ENCODE results near the gene WASF1. TPM values are rescaled to one million over a fixed set of nuclear protein-coding genes. Genes with fewer than 3 reads are reported as not detected.
"Not testable (repeated sequence)": the region's sequence is repeated elsewhere in the genome, so short reads cannot be mapped to it uniquely, and the experiment has no call there.

WASF1 gene
- total and polyA plus RNA-seq, 10 donors, result 1.2 to 8.8 (median 3.0) TPM

DNA sequence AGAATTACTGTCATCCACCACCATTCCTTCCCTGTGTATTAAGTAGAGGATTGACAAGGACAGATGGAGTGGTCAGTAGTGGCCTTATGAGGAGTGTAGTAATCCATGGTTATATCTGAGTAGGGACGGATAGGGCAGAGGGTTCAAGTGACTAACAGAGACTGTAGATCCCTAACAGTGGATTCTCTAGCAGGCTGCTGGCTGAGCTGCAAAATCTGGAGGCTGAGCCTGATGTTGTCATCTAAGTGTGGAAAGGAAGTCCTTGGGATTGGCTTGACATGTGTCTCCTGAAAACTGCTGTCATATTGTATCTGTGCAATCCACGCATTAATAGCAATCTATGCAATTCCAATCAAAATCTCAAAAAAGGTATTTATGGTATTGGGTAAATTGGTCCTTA, 94.2 kb downstream of the WASF1 start:
- intact Hi-C loops (cut with DNase I; ENCODE audit: low total_unique reads), result no loop called here
- TF ChIP-seq, protein P1, sequence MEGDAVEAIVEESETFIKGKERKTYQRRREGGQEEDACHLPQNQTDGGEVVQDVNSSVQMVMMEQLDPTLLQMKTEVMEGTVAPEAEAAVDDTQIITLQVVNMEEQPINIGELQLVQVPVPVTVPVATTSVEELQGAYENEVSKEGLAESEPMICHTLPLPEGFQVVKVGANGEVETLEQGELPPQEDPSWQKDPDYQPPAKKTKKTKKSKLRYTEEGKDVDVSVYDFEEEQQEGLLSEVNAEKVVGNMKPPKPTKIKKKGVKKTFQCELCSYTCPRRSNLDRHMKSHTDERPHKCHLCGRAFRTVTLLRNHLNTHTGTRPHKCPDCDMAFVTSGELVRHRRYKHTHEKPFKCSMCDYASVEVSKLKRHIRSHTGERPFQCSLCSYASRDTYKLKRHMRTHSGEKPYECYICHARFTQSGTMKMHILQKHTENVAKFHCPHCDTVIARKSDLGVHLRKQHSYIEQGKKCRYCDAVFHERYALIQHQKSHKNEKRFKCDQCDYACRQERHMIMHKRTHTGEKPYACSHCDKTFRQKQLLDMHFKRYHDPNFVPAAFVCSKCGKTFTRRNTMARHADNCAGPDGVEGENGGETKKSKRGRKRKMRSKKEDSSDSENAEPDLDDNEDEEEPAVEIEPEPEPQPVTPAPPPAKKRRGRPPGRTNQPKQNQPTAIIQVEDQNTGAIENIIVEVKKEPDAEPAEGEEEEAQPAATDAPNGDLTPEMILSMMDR (IDR thresholded peaks at IDR 0.05 in 8 of 11, conservative IDR thresholded peaks at IDR 0.05 in 3 of 11), result no peak
- TF ChIP-seq POLR2AphosphoS5 (IDR thresholded peaks at IDR 0.05) (no peak), POLR2A (IDR thresholded peaks at IDR 0.05) (no peak)
- Histone ChIP-seq H3K4me3 (no peak overlapping the region), H3K36me3 (no peaks in the 10 kb centered on the region), H3K9me3 (no peaks in the 10 kb centered on the region), H3K27ac (no peak overlapping the region), H3K27me3 (replicated peaks in 1 of 7) (no peaks in the 10 kb centered on the region), H3K4me1 (no peaks in the 10 kb centered on the region)
- 78 to 99% (median 88%) methylated on average over 2 of the region's 2 CpGs for WGBS, 5 donors
- DNase-seq, result no peak

DNA sequence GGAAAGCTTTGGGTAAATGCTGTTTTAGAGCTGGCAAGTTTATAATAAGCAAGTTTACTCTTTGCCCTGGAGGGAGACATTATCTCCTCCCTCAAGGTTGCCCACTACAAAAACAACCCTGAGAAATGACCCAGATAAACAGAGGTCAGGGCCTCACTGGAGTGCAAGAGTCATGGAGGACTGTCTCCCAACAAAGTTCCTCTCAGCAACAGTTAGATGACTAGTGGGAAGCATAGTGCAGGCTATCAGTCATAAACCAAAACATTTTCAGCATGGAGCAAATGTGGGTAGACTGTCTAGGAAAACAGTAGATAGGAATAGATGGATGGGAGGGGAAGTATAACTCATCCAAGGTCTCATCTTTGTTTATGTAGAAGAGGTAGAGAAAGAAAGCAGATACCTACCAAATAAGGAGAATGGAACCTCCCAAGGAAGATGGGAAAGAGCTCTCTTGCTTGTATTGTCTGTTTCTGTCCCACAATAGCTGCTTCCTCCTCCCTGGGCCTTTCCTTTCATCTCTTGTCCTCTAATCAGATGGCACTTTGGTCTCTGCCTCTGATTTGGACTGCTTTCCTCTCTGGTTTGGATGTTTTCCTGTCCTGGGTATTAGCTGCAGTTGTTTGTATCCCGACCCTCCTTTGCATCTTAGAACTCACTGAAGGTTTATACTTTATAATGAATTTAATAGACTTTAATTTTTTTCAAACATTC, 95.4 kb downstream of the WASF1 start:
- H3K27ac ChIP-seq, result no peak overlapping the region
- no peak for DNase-seq
- no peaks in the 10 kb centered on the region for H3K4me1 ChIP-seq
- intact Hi-C loops (cut with DNase I; ENCODE audit: low total_unique reads), result no loop called here
- H3K36me3 ChIP-seq, result no peaks in the 10 kb centered on the region
- TF ChIP-seq POLR2A (IDR thresholded peaks at IDR 0.05) (no peak), POLR2AphosphoS5 (IDR thresholded peaks at IDR 0.05) (no peak)
- TF ChIP-seq, protein P1 (IDR thresholded peaks at IDR 0.05 in 8 of 11, conservative IDR thresholded peaks at IDR 0.05 in 3 of 11), result no peak
- no peaks in the 10 kb centered on the region for H3K9me3 ChIP-seq
- H3K4me3 ChIP-seq, result no peak overlapping the region
- WGBS, 5 donors, result 64 to 85% (median 67%) methylated on average over 1 of the region's 1 CpG
- H3K27me3 ChIP-seq (replicated peaks in 1 of 7), result no peaks in the 10 kb centered on the region

DNA sequence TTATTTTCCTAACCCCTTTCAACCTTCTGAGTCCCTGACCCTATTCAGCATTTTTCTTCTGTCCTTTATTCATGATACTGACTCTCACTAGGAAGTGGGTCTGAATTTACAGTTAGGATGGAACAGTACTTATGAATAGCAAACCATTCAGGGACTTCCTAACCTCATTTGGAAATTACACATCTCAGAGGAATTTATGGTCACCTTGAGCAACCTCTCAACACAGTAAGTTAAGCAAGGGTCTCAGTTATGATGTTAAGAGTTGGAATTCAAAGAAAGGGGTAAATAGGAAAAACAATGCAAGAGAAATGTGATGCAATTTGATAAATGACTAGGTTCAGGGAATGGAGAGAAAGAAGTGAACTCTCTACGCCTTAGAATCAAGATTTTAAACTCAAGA, 104.1 kb downstream of the WASF1 start:
- Histone ChIP-seq H3K27ac (no peak overlapping the region), H3K27me3 (replicated peaks in 1 of 7) (no peaks in the 10 kb centered on the region), H3K36me3 (no peaks in the 10 kb centered on the region), H3K4me3 (no peak overlapping the region), H3K9me3 (no peaks in the 10 kb centered on the region), H3K4me1 (no peaks in the 10 kb centered on the region)
- 78 to 94% (median 82%) methylated on average over 1 of the region's 1 CpG for WGBS, 5 donors
- no peak for DNase-seq
- TF ChIP-seq POLR2A (IDR thresholded peaks at IDR 0.05), result no peak
- no peak for TF ChIP-seq POLR2AphosphoS5 (IDR thresholded peaks at IDR 0.05)
- intact Hi-C loops (cut with DNase I; ENCODE audit: low total_unique reads), result no loop called here

DNA sequence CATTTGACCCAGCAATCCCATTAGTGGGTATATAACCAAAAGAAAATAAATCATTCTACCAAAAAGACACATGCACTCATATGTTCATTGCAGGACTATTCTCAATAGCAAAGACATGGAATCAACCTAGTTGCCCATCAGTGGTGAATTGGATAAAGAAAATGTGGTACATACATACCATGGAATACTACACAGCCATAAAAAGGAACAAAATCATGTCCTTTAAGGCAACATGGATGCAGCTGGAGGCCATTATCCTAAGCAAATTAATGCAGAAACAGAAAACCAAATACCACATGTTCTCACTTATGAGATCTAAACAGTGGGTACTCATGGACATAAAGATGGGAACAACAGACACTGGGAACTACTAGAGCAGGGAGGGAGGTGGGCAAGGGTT, 106.0 kb downstream of the WASF1 start:
- H3K27me3 ChIP-seq (replicated peaks in 1 of 7); H3K36me3 ChIP-seq; H3K4me3 ChIP-seq; H3K9me3 ChIP-seq; H3K27ac ChIP-seq; intact Hi-C loops (cut with DNase I; ENCODE audit: low total_unique reads); DNase-seq; H3K4me1 ChIP-seq: not testable (repeated sequence)

DNA sequence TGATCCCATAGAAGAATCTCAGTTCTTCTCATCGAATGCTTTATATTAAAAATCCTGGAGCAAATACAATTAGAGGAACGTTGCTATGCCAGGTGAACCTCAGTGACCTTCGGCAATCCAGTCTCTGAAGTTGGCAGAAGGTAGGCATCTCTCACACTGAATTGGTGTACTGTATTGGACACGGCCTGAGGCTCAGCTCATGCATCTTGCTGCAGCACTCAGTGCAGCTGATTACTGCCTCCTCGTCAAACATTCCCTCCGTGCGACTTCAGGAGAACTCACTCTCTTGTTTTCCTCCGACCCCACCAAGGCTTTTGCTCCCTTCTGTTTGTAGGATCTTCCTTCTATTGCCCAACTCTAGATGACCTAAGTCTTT, 110.9 kb downstream of the WASF1 start:
- no peak overlapping the region for H3K27ac ChIP-seq
- 82 to 92% (median 87%) methylated on average over 8 of the region's 8 CpGs for WGBS, 5 donors
- H3K27me3 ChIP-seq (replicated peaks in 1 of 7), result no peaks in the 10 kb centered on the region

More for the DNA sequence above, 110.9 kb downstream of the WASF1 start:
- intact Hi-C loops (cut with DNase I; ENCODE audit: low total_unique reads), result no loop called here
- Histone ChIP-seq H3K36me3 (no peaks in the 10 kb centered on the region), H3K9me3 (no peaks in the 10 kb centered on the region), H3K4me3 (no peak overlapping the region), H3K4me1 (no peaks in the 10 kb centered on the region)
- TF ChIP-seq POLR2AphosphoS5 (IDR thresholded peaks at IDR 0.05) (no peak), POLR2A (IDR thresholded peaks at IDR 0.05) (no peak)
- TF ChIP-seq, protein P1 (IDR thresholded peaks at IDR 0.05 in 8 of 11, conservative IDR thresholded peaks at IDR 0.05 in 3 of 11), result no peak
- no peak for DNase-seq

Measured in spleen (tissue), 11 donors.